ENCODE measurements around the gene CIITA. TPM values are rescaled to one million over a fixed set of nuclear protein-coding genes. Genes with fewer than 3 reads are reported as not detected.
A peak's percentile ranks its signal among the peaks of the same experiment; 100 is the strongest.

CIITA gene
- total RNA-seq, 1 experiment from 2014 or later = 0.71 TPM

DNA sequence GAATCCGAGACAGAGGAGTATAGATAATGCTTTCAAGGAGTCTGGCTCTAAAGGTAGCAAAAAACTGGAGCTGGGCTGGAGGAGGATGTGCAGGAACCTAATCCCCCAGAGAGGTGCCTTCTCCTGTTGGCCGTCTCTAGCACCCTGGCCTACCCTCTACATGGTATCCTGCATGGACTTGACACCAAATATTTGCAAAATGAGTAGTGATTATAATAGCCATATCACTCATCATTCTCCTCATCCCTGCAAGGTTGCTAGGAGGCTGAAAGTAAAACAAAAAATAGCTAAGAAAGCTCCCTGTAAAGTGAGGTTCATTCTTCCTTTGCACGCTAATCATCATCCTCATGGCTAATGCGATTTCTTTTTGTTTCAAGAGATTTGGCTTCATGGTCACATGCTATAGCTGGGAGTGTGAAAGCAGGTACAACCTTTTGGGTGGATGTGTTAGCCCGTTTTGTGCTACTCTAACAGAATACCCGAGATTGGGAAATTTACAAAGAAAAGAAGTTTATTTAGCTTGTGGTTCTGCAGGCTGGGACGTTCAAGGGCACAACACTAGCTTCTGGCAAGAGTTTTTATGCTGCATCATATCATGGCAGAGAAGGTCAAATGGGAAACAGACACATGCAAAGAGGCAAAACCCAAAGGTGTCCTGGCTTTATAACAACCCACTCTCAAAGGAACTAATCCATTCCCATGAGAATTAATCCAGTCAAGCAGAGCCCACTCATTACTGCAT, 27.1 kb upstream of the CIITA start:
- no peak for DNase-seq (ENCODE audit: low read depth)

GRCh38 chr16:10850478-10850850, 26.5 kb upstream of the CIITA start:
- DNase-seq (ENCODE audit: low read depth) = no peak

DNA sequence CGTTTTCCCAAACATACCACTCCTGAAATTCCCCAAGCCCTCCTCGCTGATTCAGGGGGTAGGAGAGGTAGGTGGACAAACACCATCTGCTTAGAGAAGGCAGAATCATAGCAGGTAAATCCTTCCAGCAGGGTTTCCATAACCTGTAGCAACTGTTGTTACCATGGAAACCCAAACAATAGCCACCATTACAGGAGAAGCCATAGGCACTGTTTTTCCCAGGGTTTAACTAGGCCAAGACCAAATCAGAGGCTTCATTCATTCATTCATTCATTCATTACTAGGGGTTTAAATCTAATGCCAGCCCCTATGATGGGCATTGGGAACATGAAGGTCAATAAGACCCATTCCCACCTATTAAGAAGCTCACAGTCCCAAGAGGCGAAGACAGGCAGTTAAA, 25.5 kb upstream of the CIITA start:
- DNase-seq (ENCODE audit: low read depth) = peak; percentile 17

GRCh38 chr16:10852286-10852685, 24.7 kb upstream of the CIITA start:
- DNase-seq (ENCODE audit: low read depth) = no peak

GRCh38 chr16:10852948-10853347, 24.1 kb upstream of the CIITA start:
- no peak for DNase-seq (ENCODE audit: low read depth)

DNA sequence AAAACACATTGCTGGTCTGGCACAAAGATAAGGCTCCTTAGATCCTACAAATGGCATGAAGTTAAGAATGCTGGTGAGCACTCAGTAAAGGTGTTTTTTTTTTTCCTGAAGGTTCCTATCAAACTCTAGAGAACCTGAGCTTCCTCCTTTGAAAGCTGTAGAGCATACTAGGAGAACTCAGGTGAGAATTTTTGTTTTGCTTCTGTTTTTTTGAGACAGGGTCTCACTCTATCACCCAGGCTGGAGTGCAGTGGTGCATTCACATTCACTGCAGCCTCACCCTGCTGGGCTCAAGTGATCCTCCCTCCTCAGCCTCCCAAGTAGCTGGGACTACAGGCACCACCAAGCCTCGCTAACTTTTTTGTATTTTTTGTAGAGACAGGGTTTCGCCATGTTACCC, 21.0 kb upstream of the CIITA start:
- no peak for DNase-seq (ENCODE audit: low read depth)

GRCh38 chr16:10858203-10858602, 18.8 kb upstream of the CIITA start:
- DNase-seq (ENCODE audit: low read depth) = no peak

- no peak for DNase-seq (ENCODE audit: low read depth)
Measured at GRCh38 chr16:10859020-10859419, 18.0 kb upstream of the CIITA start.

DNA sequence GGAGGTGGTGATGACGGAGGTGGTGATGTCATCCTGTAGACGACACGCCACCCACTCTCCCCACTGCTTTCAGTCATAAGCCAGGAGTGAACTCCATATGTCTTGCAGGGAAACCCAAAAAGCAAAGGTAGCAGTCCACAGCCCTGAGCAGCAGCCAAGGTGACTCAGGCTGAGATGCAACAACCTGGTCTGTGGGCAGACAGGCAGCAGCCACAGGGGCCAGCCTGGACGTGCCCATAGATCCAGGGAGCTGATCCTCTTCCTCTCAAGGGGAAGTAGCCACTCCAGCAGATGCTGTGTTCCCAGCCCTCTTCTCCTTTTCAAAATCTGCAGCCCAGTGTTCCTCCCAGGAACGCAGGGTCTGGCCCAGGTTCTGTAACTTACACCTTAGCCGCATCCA, 17.3 kb upstream of the CIITA start:
- DNase-seq (ENCODE audit: low read depth) = no peak

GRCh38 chr16:10862438-10862837, 14.6 kb upstream of the CIITA start:
- DNase-seq (ENCODE audit: low read depth) = peak; percentile 98

DNA sequence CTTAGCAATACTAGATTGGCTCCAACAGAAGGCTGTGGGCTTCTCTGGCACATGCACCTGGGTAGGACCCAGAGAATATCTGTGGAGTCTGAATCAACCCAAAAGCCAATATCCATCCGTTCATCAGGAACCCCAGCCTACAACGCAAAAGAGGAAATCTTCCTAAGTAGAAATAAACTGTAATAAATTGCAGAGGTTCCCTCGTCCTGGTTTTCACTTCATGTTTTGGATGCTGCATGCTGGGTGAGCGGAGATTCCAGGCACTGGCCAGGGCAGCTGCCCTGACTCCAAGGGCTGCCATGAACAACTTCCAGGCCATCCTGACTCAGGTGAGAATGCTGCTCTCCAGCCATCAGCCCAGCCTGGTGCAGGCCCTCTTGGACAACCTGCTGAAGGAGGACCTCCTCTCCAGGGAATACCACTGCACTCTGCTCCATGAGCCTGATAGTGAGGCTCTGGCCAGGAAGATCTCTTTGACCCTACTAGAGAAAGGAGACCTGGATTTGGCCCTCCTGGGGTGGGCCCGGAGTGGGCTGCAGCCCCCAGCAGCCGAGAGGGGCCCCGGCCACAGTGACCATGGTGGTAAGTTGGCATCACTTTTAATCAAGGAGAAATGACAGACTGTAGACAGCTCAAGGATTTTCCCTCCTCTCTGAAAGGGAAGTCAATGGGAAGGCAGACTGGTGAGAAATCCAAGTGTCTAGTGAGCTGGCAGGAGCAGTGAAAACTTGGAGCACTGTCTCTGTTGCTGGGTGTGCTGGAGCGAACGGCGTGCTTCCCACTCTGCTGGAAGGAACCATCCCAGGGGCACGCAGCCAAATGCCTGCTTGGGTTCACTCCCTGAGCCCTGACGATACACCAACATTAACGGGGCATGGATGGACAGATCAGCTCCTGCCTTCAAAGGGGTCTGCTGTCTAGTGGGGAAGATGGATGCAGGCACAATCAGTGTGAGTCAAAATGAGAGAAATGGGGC, 10.7 kb upstream of the CIITA start:
- no peak for DNase-seq (ENCODE audit: low read depth)

DNA sequence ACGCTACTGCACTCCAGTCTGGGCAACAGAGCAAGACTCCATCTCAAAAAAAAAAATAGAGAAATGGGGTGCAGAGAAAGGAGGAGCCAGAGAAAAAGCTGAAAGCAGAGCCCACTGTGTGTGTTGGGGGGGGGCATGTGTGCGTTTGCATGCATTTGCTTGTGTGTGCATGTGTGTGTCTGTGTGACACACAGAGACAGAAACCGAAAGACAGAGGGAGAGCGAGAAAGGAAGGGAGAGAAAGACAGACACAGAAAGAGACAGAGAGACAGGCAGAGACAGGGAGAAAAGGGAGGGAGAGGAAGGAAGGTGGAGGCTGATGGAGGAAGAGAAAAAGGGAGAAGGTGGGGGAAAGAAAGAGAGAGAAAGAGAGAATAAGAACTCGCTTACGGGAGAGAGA, 9.8 kb upstream of the CIITA start:
- no peak for DNase-seq (ENCODE audit: low read depth)

GRCh38 chr16:10868104-10868595, 8.9 kb upstream of the CIITA start:
- DNase-seq (ENCODE audit: low read depth) = peak; percentile 22

DNA sequence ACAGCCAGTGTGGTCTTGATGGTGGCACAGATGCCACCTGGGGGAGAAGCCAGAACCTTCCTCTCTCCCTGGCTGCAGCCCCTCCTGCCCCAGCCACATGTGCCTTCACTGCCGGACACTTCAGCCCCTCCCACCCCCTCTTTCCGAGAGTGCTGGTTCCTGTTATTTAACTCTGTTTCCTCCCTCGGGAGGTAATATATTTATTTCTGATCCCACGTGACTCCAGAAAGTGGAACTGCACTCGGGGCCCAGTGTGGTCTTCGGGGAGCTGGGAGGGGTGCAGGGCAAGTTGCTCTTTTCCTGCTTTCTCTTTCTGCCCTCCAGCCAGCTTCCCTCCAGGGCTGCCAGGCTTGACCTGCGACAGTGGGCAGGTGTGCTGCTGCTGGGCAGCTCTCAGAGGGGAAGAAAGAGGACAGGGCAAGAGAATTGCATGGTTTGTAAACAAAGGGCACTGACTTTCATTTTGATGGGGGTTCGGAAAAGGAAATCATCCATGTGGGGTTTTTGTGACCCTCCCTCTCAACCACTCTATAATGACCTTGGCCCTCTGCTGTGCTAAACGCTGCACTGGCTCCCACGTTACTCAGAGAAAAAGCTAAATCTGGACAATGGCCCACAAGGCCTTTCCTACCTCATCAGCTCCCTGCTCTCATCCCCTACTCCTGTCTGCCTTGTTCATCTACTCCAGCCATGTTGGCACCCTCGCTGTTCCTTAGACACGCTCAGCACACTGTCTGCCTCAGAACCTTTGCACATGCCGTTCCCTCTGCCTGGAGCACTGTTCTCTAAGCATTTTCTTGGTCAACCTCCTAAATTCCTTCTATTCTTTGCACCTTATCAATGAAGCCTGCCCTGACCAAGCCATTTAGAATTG, 8.2 kb upstream of the CIITA start:
- no peak for DNase-seq (ENCODE audit: low read depth)

DNA sequence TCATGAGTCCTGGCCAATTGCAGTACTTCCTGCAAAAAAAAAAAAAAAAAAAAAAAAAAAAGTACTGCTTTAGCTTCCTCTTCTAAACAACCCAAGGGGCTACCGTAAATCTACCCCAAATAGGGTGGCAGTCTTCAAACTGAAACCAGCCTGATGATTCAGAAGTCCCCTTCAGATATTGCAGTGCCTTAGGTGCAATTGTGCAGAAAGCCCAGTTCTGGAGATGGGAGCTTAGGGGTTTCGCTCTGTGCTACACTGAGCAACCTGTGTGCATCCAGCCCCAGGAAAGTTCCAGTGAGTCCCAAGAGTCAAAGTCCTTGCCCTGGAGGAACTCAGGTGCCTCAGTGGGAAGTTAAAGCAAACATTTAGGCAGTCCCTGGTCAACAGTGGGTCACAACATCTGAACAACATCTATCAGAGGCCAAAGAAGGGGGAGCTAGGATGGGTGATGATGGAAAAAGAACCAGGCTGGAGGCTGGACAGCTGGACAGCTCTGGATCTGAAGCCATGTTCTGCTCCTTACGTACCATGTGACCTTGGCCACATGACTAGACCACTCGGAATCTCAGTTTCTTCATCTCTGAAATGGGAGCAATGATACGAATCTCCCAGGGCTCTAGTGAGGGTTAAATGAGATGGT, 6.7 kb upstream of the CIITA start:
- peak; percentile 42 for DNase-seq (ENCODE audit: low read depth)

- no peak for DNase-seq (ENCODE audit: low read depth)
Measured at GRCh38 chr16:10870808-10871156, 6.2 kb upstream of the CIITA start.

DNA sequence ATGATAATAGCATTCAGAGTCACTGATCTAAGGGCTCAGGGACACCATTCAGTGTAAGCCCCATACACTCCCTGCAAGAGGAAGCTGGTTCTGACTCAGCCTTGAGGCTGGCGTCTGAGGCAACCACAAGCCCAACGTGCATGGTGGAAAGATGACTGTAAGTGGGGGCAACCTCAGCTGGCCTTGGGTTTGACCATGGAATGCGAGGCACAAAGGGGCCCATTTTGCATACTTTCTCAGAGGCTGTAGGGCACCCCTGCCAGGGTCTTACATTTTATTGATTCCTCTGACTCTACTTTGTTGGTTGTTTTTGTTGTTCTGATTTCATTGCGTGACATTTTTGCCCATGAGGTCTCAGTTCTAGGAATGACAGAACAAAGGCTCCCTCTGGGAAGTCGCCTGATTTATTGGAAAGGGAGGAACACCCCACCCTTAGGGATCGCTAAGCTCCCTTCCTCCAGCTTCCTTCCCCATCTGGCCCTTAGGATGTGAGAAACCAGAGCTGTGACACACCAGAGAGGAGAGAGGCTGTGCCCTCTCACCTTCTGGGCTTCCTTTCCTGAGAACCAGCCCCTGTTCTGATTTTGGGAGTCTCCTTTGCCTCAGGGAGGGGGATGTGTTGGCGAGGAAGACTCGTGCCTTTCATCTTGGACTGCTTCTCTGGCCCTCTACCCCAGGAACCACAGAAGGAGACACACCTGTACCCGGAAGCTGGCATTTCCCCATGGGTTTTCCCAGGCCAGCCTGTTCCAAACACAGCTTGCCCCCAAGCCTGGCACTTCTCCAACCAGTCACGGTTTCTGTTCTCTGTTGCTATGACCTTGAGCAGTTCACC, 5.6 kb upstream of the CIITA start:
- peak; percentile 97 for DNase-seq (ENCODE audit: low read depth)

GRCh38 chr16:10876315-10876714, 687 bp upstream of the CIITA start:
- no peak for DNase-seq (ENCODE audit: low read depth)

GRCh38 chr16:10877472-10877946, 507 bp downstream of the CIITA start:
- no peak for DNase-seq (ENCODE audit: low read depth)

GRCh38 chr16:10878328-10878643, 1.3 kb downstream of the CIITA start:
- DNase-seq (ENCODE audit: low read depth) = no peak
